OCI-LY7 (cell line): ENCODE results near the gene PSMC3. TPM values are rescaled to one million over a fixed set of nuclear protein-coding genes. Genes with fewer than 3 reads are reported as not detected.
A peak's percentile ranks its signal among the peaks of the same experiment; 100 is the strongest.

ENCODE experiments used
- BruUV-seq: library from RNA; stranded (reverse); fragments of 400-500 nt; replicated peaks from 2 replicates; lab custom pipeline; 2021; lab: Mats Ljungman, UMichigan
- CTCF ChIA-PET: fragments of 300-600 bp; sonication (Branson Sonifier 250); formaldehyde crosslinking; loops from one replicate; lab custom pipeline; 2022; ENCODE audit warnings: antibody characterized with exemption; ENCODE audit not compliant: unreplicated experiment; lab: Charles Lee
- POLR2A ChIA-PET: fragments of 300-600 bp; sonication (Branson Sonifier 250); formaldehyde crosslinking; loops from one replicate; lab custom pipeline; 2022; ENCODE audit warnings: antibody characterized with exemption; lab: Charles Lee
- DNase-seq: peaks from one replicate; pipeline ENCODE4 v3.0.0-alpha.2; 2015; ENCODE audit warnings: low spot score
- H2AFZ ChIP-seq: fragments of 200-600 bp; sonication (generic), shearing (Covaris generic); 2 replicates; pipeline ENCODE4 v1.6.1; 2014; ENCODE audit warnings: mild to moderate bottlenecking, antibody characterized with exemption, low read length, moderate library complexity
- H3K27ac ChIP-seq: fragments of 200-600 bp; sonication (generic); 2 replicates; pipeline ENCODE4 v1.5.1; 2014; ENCODE audit warnings: mixed run types, low read depth, mild to moderate bottlenecking, moderate library complexity, low read length, inconsistent platforms; ENCODE audit not compliant: poor library complexity, severe bottlenecking
- H3K36me3 ChIP-seq: fragments of 200-600 bp; sonication (generic); 2 replicates; pipeline ENCODE4 v1.6.1; 2014; ENCODE audit warnings: mild to moderate bottlenecking, antibody characterized with exemption, low read length, moderate library complexity, mixed read lengths; ENCODE audit not compliant: insufficient read depth
- H3K4me1 ChIP-seq: fragments of 200-600 bp; sonication (generic); 2 replicates; pipeline ENCODE4 v1.5.1; 2014; ENCODE audit warnings: mild to moderate bottlenecking, low read length; ENCODE audit not compliant: insufficient read depth, poor library complexity, severe bottlenecking
- H3K4me2 ChIP-seq: fragments of 200-600 bp; sonication (generic); 2 replicates; pipeline ENCODE4 v1.6.1; 2014; ENCODE audit warnings: mild to moderate bottlenecking, low read length
- H3K4me3 ChIP-seq: fragments of 200-600 bp; sonication (generic); 2 replicates; pipeline ENCODE4 v1.5.1; 2014; ENCODE audit warnings: mild to moderate bottlenecking, low read depth, low read length; ENCODE audit not compliant: poor library complexity, severe bottlenecking
- H3K79me2 ChIP-seq: fragments of 200-600 bp; sonication (generic); 2 replicates; pipeline ENCODE4 v1.6.1; 2016; ENCODE audit warnings: low read depth, mild to moderate bottlenecking, low read length, moderate library complexity, mixed read lengths; ENCODE audit not compliant: insufficient read depth
- H3K9me2 ChIP-seq: fragments of 200-600 bp; sonication (generic); 2 replicates; pipeline ENCODE4 v1.6.1; 2016; ENCODE audit warnings: mild to moderate bottlenecking, low read length, mixed read lengths; ENCODE audit not compliant: insufficient read depth
- H3K9me3 ChIP-seq: fragments of 200-600 bp; sonication (generic); 2 replicates; pipeline ENCODE4 v1.6.1; 2014; ENCODE audit warnings: mild to moderate bottlenecking, mixed run types, low read length, mixed read lengths
- H4K20me1 ChIP-seq: fragments of 200-600 bp; sonication (generic); 2 replicates; pipeline ENCODE4 v1.6.1; 2014; ENCODE audit warnings: mild to moderate bottlenecking, antibody characterized with exemption, low read length, moderate library complexity, mixed read lengths; ENCODE audit not compliant: insufficient read depth
- EZH2phosphoT487 ChIP-seq: fragments of 200-600 bp; sonication (generic); IDR thresholded peaks from 2 replicates; pipeline ENCODE4 v1.6.1; 2018; ENCODE audit warnings: low read depth, borderline replicate concordance, mild to moderate bottlenecking, mixed run types, antibody characterized with exemption, low read length, moderate library complexity, mixed read lengths
- intact Hi-C: fragments of 100-400 bp; cut with micrococcal nuclease; formaldehyde crosslinking; loops from one replicate; pipeline ENCODE4 v1.10.0; 2022; ENCODE audit not compliant: unreplicated experiment
- total RNA-seq, 2 experiments: library from RNA; depleted of rRNA in 1 of 2; stranded (reverse); fragments of >200 nt in 1 of 2; shearing (Covaris generic) in 1 of 2; gene quantifications; 2 replicates each; pipeline ENCODE4 v1.2.3, GENCODE V29; 2014 to 2022
- TF ChIP-seq, protein P1 (sequence below): fragments of 200-600 bp; sonication (generic); conservative IDR thresholded peaks from 2 replicates; pipeline ENCODE4 v1.5.1; 2014; ENCODE audit warnings: mild to moderate bottlenecking, antibody characterized with exemption, low read length, moderate library complexity, mixed read lengths

The PSMC3 gene
- total RNA-seq, 2 experiments from 2014 or later = 122 to 144 TPM

DNA sequence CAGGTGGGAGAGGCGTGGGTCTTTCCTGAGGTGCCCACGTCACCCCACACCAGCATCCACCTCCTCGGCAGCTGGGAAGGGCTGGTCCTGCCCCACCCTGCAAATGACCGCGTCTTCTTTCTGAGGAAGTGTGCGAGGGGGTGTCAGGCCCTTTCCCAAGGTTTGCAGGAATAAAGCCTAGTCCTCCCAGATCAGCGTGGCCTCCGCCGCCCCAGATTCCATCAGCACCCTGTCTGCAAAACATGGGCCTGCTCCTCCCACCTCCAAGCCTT is 32.3 kb downstream of the PSMC3 start:
- no peak overlapping the region; the same call in 1 of the 2 replicates for H2AFZ ChIP-seq
- no TSS peak for BruUV-seq
- no peaks in the 10 kb centered on the region for H4K20me1 ChIP-seq
- CTCF ChIA-PET = interaction anchor here (1.0 to 1.6 kb wide), 2 partner anchors 9 to 15 kb away, joined by 3 to 4 read pairs; partner anchors contain the start of gene SPI1
- POLR2A ChIA-PET = interaction anchor here (1.2 to 2.9 kb wide), 3 partner anchors 9 to 15 kb away, joined by 3 to 19 read pairs (median 5); partner anchors contain the start of gene SPI1
- H3K9me2 ChIP-seq = no peaks in the 10 kb centered on the region
- H3K9me3 ChIP-seq = no peaks in the 10 kb centered on the region
- peak overlapping the region; percentile 76 for H3K4me2 ChIP-seq
- DNase-seq = no peak
- TF ChIP-seq, protein P1, sequence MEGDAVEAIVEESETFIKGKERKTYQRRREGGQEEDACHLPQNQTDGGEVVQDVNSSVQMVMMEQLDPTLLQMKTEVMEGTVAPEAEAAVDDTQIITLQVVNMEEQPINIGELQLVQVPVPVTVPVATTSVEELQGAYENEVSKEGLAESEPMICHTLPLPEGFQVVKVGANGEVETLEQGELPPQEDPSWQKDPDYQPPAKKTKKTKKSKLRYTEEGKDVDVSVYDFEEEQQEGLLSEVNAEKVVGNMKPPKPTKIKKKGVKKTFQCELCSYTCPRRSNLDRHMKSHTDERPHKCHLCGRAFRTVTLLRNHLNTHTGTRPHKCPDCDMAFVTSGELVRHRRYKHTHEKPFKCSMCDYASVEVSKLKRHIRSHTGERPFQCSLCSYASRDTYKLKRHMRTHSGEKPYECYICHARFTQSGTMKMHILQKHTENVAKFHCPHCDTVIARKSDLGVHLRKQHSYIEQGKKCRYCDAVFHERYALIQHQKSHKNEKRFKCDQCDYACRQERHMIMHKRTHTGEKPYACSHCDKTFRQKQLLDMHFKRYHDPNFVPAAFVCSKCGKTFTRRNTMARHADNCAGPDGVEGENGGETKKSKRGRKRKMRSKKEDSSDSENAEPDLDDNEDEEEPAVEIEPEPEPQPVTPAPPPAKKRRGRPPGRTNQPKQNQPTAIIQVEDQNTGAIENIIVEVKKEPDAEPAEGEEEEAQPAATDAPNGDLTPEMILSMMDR = no peak
- no peak for TF ChIP-seq EZH2phosphoT487
- H3K27ac ChIP-seq = peak overlapping the region; percentile 82
- no peak overlapping the region for H3K4me3 ChIP-seq
- intact Hi-C loops = loop anchor here (10.0 kb wide), 1 partner anchor 631 kb away; no protein-coding TSS in a partner anchor
- H3K4me1 ChIP-seq = peaks cover 63% of the 10 kb centered on the region
- no peaks in the 10 kb centered on the region for H3K79me2 ChIP-seq
- H3K36me3 ChIP-seq = no peaks in the 10 kb centered on the region

GRCh38 chr11:47393163-47394049 is 32.8 kb downstream of the PSMC3 start:
- ChIA-PET POLR2A (interaction anchor here (0.6 to 2.9 kb wide), 6 partner anchors 10 to 818 kb away, joined by 3 to 19 read pairs (median 4); partner anchors contain the start of gene SPI1), CTCF (interaction anchor here (0.5 to 1.6 kb wide), 4 partner anchors 10 to 61 kb away, joined by 3 to 5 read pairs (median 4); partner anchors contain the start of gene SPI1)
- Histone ChIP-seq H3K9me3 (no peaks in the 10 kb centered on the region), H4K20me1 (no peaks in the 10 kb centered on the region), H3K79me2 (no peaks in the 10 kb centered on the region), H3K4me1 (peaks cover 57% of the 10 kb centered on the region), H2AFZ (peak overlapping the region; percentile 37; the same call in 1 of the 2 replicates), H3K36me3 (no peaks in the 10 kb centered on the region), H3K4me2 (peak overlapping the region; percentile 76), H3K27ac (peak overlapping the region; percentile 82), H3K4me3 (peak overlapping the region; percentile 12), H3K9me2 (no peaks in the 10 kb centered on the region)
- TF ChIP-seq EZH2phosphoT487 = no peak
- TF ChIP-seq, protein P1 = no peak
- BruUV-seq = no TSS peak
- DNase-seq = no peak
- intact Hi-C loops = loop anchor here (10.0 kb wide), 1 partner anchor 631 kb away; no protein-coding TSS in a partner anchor
